Renal pelvis (tissue), 4 donors: Measurements from ENCODE around the gene PHLDA1. TPM values are rescaled to one million over a fixed set of nuclear protein-coding genes. Genes with fewer than 3 reads are reported as not detected.

Experiments
- DNase-seq: peaks from one replicate; pipeline ENCODE4 v3.0.0-alpha.2; 2013
- polyA plus RNA-seq, 3 donors: library from polyadenylated mRNA; unstranded; fragments of 120-200 nt; gene quantifications; one replicate each; pipeline ENCODE4 v1.2.1, GENCODE V29; 2013; ENCODE audit not compliant: insufficient read length in 3 of 3

PHLDA1 gene
- polyA plus RNA-seq, 3 donors: 33.3 to 36.4 (median 35.4) TPM

- DNase-seq: no peak
Observed at GRCh38 chr12:76022506-76022905, 9.1 kb downstream of the PHLDA1 start.

- no peak for DNase-seq
Observed at GRCh38 chr12:76020731-76021672, 10.6 kb downstream of the PHLDA1 start.

GRCh38 chr12:76020281-76020680 lies 11.3 kb downstream of the PHLDA1 start:
- DNase-seq: no peak

GRCh38 chr12:76018672-76019071 lies 12.9 kb downstream of the PHLDA1 start:
- DNase-seq: no peak

- DNase-seq: no peak
Observed at GRCh38 chr12:76018111-76018510, 13.5 kb downstream of the PHLDA1 start.

GRCh38 chr12:76014007-76014406 lies 17.6 kb downstream of the PHLDA1 start:
- no peak for DNase-seq

GRCh38 chr12:76013603-76014002 lies 18.0 kb downstream of the PHLDA1 start:
- no peak for DNase-seq

GRCh38 chr12:76012644-76013043 lies 18.9 kb downstream of the PHLDA1 start:
- DNase-seq: peak; percentile 77

- no peak for DNase-seq
Observed at GRCh38 chr12:76010732-76011458, 20.7 kb downstream of the PHLDA1 start.

GRCh38 chr12:76008428-76008827 lies 23.1 kb downstream of the PHLDA1 start:
- no peak for DNase-seq

GRCh38 chr12:76007640-76008039 lies 23.9 kb downstream of the PHLDA1 start:
- no peak for DNase-seq

- DNase-seq: no peak
Observed at GRCh38 chr12:76006028-76006925, 25.3 kb downstream of the PHLDA1 start.

GRCh38 chr12:76003355-76003638 lies 28.3 kb downstream of the PHLDA1 start:
- DNase-seq: no peak

GRCh38 chr12:76002598-76003354 lies 28.8 kb downstream of the PHLDA1 start:
- DNase-seq: no peak

- no peak for DNase-seq
Observed at GRCh38 chr12:75998292-75999063, 33.1 kb downstream of the PHLDA1 start.

- no peak for DNase-seq
Observed at GRCh38 chr12:75997658-75998057, 33.9 kb downstream of the PHLDA1 start.

- DNase-seq: no peak
Observed at GRCh38 chr12:75996861-75997447, 34.6 kb downstream of the PHLDA1 start.

GRCh38 chr12:75995691-75996090 lies 35.9 kb downstream of the PHLDA1 start:
- DNase-seq: no peak

- DNase-seq: no peak
Observed at GRCh38 chr12:75994069-75994740, 37.4 kb downstream of the PHLDA1 start.

GRCh38 chr12:75991753-75992152 lies 39.8 kb downstream of the PHLDA1 start:
- no peak for DNase-seq
